ENCODE measurements around the gene ADD2. TPM values are rescaled to one million over a fixed set of nuclear protein-coding genes. Genes with fewer than 3 reads are reported as not detected.
A peak's percentile ranks its signal among the peaks of the same experiment; 100 is the strongest.
"Not testable (repeated sequence)": the region's sequence is repeated elsewhere in the genome, so short reads cannot be mapped to it uniquely, and the experiment has no call there.

The ADD2 gene
- 1 to 10 TPM; 6.6 to 7.6 (median 7.0) TPM for polyA plus RNA-seq (ENCODE audit: insufficient read length in 3 of 3)
- long read RNA-seq, donor 1, full-length matches to known transcripts, result 1 of 1 reads
- long read RNA-seq, donor 1, partial matches to known transcripts, result 0 of 1 reads
- long read RNA-seq, donor 1, other reads (novel, unspliced or antisense), result 0 of 1 reads
- long read RNA-seq, donor 2, result 0 reads
- long read RNA-seq, donor 3, result 0 reads
- long read RNA-seq, donor 4, result 0 reads
- long read RNA-seq, donor 5, full-length matches to known transcripts, result 2 of 2 reads
- long read RNA-seq, donor 5, partial matches to known transcripts, result 0 of 2 reads
- long read RNA-seq, donor 5, other reads (novel, unspliced or antisense), result 0 of 2 reads
- long read RNA-seq, donor 6, result 0 reads
- long read RNA-seq, donor 7, result 0 reads
- long read RNA-seq, donor 8, partial matches to known transcripts, result 0 of 1 reads
- long read RNA-seq, donor 8, other reads (novel, unspliced or antisense), result 0 of 1 reads
- long read RNA-seq, donor 9, result 0 reads
- long read RNA-seq, donor 10, full-length matches to known transcripts, result 1 of 1 reads
- long read RNA-seq, donor 10, partial matches to known transcripts, result 0 of 1 reads
- long read RNA-seq, donor 10, other reads (novel, unspliced or antisense), result 0 of 1 reads
- long read RNA-seq, donor 11, full-length matches to known transcripts, result 1 of 1 reads
- long read RNA-seq, donor 11, partial matches to known transcripts, result 0 of 1 reads
- long read RNA-seq, donor 11, other reads (novel, unspliced or antisense), result 0 of 1 reads
- long read RNA-seq, donor 12, full-length matches to known transcripts, result 2 of 2 reads
- long read RNA-seq, donor 12, partial matches to known transcripts, result 0 of 2 reads
- long read RNA-seq, donor 12, other reads (novel, unspliced or antisense), result 0 of 2 reads
- long read RNA-seq, donor 13, full-length matches to known transcripts, result 1 of 1 reads
- long read RNA-seq, donor 13, partial matches to known transcripts, result 0 of 1 reads
- long read RNA-seq, donor 13, other reads (novel, unspliced or antisense), result 0 of 1 reads
- long read RNA-seq, donor 14, result 0 reads
- long read RNA-seq, donor 15, full-length matches to known transcripts, result 2 of 2 reads
- long read RNA-seq, donor 15, partial matches to known transcripts, result 0 of 2 reads
- long read RNA-seq, donor 15, other reads (novel, unspliced or antisense), result 0 of 2 reads
- long read RNA-seq, donor 16, result 0 reads

- peak; percentile 60 for DNase-seq
These were observed at the start of gene ADD2 for GRCh38 chr2:70767699-70768589. Gene ADD2 (minus strand): TSS chr2:70768200. CDS start chr2:70706408, 61,792 bp downstream.

DNA sequence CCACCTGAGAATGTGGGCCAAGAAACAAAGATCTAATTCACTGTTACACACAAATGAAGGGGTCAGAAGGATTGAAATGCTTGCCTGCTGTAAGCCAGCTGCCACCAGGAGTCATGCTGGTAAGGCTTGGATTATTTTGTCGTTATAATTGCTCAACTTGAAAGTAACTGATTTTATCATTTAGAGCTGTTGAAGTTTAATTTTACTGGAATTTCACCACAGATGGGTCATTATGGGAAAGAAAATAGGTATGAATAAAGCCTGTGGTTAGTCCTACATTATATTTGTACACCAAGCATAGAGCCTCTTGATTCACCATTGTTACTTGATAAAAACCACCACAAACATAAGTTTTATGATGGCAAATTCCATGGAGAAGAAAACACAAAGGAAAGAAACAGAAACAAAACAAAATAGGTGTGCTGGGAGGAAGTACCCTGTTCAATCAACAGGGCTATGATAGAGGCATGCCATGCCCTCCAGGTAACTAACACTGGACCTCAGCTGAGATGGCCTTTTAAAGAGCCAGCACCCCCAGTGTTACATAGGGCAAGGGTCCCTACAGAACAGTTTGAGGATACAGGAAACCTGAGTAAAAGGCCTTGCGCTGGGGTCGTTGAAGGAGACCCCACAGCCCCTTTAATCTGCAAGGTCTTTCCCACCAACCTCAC is 49.4 kb upstream of the ADD2 start:
- DNase-seq, result no peak

- no peak for DNase-seq
These were observed 48.7 kb upstream of the ADD2 start for GRCh38 chr2:70816726-70817125.

DNA sequence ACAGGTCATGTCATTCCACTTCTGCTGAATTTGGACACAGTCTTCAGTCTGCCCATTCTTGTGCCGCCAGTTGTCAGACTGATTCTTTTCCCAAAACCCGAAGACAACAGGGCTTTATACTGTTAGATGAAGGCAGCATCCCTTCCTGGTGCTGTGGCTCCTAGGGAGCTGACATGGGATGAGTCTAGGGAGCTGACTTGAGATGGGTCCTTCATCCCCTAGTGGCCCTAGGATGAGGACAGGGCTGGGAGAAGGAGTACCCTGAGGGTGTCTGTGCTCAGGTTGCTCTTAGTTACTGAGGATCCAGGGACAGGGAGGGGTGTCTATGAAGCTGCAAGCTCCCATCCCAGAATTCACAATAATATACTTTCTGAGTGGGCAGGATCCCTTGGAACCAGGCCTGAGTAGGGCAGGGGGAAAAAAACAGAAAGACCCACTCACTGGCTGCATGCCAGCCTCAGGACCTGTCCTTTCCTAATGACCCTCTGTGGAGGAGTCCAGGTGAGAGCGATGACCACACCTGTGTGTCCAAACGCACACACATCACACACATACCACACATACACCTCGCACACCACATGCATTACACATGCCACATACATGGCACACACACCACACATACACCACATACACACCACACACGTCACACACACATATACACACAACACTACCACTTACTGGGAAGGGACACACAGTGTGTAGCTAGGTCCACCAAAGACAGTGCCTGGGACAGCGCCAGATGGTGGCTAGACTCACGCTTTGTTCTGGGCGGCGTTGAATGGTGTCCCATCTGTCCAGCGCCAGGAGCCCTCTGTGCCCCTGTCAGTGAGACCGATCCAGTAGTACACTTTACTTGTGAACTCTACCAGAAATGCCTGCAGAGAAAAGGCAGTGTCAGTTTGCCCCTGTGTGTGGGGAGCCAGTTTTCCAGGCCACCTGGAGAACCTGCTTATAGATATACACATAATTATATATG is 41.3 kb upstream of the ADD2 start:
- no peak for DNase-seq

DNA sequence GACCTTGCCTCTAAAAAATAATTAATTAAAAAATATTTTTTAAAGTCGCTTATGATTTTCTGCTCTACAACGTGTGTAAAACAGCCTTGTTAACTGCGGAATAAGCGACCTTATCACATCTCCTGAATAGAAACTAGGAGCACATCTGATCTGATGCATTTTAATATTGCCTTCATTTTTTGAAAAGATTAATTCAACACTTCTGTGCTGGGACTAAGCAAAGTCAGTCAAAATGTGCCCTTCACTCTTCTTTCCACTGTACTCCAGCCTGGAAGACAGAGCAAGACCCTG is 39.8 kb upstream of the ADD2 start:
- DNase-seq, result no peak

DNA sequence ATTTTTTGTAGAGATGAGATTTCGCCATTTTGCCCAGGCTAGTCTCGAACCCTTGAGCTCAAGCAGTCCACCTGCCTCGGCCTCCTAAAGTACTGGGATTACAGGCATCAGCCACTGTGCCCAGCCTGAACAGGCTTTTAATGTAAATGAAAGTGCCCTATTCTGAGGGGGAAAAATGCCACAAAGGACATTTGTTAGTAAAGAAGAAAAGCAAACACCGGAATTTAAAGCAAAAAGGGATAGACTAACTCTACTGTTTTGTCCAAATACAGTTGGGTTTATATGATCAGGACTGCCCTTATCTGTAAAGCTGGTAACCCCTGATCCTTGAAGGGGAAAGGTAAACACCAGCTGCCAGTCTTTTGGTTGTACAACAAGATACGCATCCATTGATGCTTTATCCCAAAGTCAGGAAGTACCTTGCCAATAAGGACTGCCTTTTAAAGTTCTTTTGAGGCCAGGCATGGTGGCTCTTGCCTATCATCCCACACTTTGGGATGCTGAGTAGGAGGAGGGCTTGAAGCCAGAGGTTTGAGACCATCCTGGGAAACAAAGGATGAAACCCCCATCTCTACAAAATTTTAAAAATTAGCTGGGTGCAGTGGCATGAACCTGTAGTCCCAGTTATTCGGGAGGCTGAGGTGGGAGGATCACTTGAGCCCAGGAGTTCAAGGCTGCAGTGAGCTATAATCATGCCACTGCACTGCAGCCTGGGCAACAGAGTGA is 39.3 kb upstream of the ADD2 start:
- no peak for DNase-seq

DNA sequence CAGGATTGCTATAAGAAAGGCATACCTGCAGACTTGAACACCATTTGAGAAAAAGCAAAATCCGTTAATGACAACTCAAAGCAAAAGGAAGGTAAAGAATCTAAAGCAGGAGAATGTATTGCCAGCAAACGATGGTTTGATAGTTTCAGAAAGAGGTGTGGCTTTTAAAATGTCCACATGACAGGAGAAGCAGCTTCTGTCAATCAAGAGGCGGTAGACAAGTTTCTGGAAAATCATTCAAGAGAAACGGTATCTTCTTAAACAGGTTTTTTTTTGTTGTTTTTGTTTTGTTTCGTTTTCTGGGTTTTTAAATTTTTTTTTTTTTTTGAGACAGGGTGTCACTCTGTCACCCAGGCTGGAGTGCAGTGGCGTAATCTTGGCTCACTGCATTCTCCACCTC is 38.6 kb upstream of the ADD2 start:
- DNase-seq, result no peak

GRCh38 chr2:70806013-70806412 is 38.0 kb upstream of the ADD2 start:
- DNase-seq, result no peak

GRCh38 chr2:70801607-70802263 is 33.7 kb upstream of the ADD2 start:
- no peak for DNase-seq

GRCh38 chr2:70799706-70800105 is 31.7 kb upstream of the ADD2 start:
- DNase-seq, result no peak

DNA sequence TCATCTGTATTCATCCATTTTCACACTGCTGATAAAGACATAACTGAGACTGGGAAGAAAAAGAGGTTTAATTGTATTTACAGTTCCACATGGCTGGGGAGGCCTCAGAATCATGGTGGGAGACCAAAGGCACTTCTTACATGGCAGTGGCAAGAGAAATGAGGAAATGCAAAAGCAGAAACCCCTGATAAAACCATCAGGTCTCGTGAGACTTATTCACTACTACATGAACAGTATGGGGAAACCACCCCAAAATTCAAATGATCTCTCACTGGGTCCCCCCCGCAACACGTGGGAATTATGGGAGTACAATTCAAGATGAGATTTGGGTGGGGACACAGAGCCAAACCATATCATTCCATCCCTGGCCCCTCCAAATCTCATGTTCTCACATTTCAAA is 30.0 kb upstream of the ADD2 start:
- DNase-seq, result not testable (repeated sequence)

DNA sequence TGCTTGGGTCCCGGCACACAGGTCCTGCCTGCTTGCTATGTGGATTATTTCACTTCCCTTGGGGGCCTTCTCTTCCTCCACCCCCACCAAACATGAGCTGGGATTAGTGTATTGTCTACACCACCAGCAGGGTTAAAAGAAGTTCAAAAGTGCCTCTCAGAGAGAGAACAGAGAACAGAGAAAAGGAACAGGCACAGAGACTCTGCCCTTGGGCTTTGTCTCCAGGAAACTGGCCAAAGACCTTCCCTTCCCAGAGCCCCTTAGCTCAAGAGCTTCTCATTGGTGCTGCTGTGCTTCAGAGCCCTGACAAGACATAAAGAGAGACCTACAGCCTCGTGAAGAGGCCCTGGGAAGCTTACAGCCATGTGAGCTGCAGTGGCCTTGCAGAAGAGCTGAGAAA is 29.5 kb upstream of the ADD2 start:
- DNase-seq, result no peak

DNA sequence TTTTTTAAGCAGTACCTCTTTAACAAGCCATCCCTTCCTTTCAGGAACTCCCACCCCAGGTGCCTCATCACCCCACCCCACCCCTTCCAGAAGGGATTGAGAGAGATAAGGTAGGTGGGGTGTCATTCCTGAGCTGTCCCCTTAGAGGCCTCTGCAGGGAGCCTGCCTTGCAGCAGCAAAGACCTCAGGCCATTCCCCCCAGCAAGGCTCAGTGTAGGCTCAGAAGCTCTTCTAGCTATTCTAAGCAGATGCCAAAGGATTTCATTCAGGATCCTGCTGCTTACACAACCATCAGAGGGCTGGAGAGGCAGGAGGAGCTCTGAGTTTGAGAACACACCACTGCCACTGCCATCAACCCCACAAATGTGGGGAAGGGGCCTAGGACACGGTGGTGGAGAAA is 28.3 kb upstream of the ADD2 start:
- no peak for DNase-seq

DNA sequence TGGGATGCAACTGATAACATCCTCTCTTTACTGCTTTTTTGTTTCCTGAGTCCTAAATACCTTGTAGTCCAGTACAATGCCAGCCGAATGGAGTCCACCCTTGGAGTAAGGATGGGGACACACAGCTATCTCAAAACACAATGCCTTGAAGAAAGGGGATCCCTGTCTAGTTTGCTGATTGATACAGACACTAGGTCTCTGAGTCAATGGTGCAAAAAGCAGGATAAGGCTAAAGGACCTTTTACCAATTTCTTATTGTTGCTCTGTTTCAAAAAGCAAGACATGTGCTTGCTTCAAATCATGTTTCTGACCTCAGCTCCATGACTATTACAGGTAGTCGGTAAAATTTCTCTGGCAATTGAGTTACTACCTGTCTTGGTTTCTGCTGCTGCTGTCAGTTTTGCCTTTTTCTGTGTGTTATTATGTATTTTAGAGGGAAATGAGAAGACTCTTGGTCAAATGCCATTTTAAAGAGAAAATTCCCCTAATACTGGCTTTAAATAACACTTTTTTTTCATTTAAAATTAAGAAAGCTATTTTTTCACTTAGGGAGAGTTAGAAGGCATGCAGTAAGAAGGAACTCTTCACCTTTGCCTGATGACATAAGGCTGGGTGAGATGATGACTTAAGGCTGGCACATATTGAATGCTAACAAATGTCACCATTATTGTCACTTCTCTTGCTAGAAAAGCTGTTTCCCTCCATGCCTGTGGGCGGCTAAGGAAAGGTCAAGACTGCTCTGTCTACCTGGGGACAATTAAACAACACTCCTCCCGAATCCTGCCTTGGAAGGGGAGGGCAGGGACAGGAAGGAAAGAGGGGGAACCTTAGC is 27.4 kb upstream of the ADD2 start:
- DNase-seq, result no peak

DNA sequence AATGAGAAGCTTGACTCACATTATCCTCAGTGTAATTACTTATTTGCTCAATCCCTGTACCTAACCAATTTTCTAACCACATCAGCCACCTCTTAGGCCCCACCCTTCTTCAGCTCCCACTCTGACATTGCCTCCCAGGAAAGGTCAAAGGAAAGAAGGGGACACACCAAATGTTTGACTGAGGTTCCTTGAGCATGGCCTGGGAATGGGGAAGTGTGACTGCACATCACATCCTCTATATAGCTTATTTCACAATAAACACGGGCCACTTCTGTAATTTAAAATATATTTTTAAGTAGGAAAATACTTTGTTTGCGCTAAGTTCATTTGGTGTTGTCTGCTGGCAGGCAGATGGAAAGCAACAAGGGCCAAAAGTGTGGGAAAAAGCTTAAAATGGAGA is 25.4 kb upstream of the ADD2 start:
- no peak for DNase-seq

DNA sequence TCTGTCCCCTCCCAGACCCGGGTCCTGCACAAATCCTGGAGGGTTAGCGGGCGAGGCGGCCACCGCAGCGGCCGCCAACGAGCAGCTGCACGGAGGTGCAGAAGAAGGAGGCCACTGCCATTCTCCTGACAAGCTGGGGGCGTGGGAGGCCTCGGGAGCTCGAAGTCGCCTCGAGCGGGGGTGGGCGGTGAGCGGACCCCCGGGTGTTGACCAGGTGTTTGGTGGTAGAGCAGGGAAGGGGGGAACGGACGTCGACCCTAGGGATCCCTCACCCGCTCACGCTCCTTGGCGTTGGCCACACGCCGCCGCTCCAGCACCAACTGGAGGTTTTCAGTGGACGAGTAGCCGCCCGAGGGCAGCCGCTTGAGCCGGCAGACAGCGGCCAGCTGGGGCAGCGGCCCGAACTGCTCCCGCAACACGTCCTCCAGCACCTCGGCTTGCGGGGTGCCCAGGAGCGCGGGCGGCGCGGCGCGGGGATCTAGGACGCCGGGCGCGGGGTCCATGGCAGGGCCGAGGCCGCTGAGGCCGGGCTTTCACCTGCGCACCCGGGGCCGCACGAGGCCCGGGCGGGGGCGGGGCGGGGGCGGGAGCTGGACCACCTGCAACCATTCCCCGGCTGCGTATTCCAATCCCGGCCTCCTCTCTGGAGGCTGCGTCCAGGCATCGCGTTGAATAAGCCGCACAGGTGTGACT is 22.3 kb upstream of the ADD2 start, which contains the start of gene FIGLA:
Gene FIGLA (minus strand): TSS at position 508 of the 693 bp plus-strand sequence. CDS start 5 bp downstream, at position 503.
- DNase-seq, result no peak
